Activated T-cell treated with anti-CD3 and anti-CD28 coated beads, Interleukin-2, amount 50 U/mL, for 4 hours (primary cell): ENCODE data around the gene ATAD2B. TPM values are rescaled to one million over a fixed set of nuclear protein-coding genes. Genes with fewer than 3 reads are reported as not detected.

Source experiments
- ATAC-seq, 2 donors: fragments of 200-7000 bp; cut with Tn5 transposase; one replicate each; pipeline ENCODE4 v1.10.0; 2021
- DNase-seq: peaks from one replicate; pipeline ENCODE4 v3.0.0-alpha.2; 2020
- H3K27me3 Mint-ChIP-seq: one replicate; pipeline ENCODE4 v1.8.0; 2021; ENCODE audit warnings: low read depth, mixed read lengths
- H3K36me3 Mint-ChIP-seq: one replicate; pipeline ENCODE4 v1.8.0; 2022; ENCODE audit warnings: mixed read lengths; ENCODE audit not compliant: insufficient read depth
- H3K4me1 Mint-ChIP-seq: one replicate; pipeline ENCODE4 v1.8.0; 2021; ENCODE audit warnings: low read depth, mixed read lengths
- H3K4me3 Mint-ChIP-seq: one replicate; pipeline ENCODE4 v1.8.0; 2021; ENCODE audit warnings: mild to moderate bottlenecking, moderate library complexity, mixed read lengths
- H3K9me3 Mint-ChIP-seq: one replicate; pipeline ENCODE4 v1.8.0; 2021; ENCODE audit warnings: mixed read lengths
- total RNA-seq, 3 donors: library from RNA; stranded (reverse); gene quantifications; one replicate each; pipeline ENCODE4 v1.2.1, GENCODE V29; 2021

Gene ATAD2B
- total RNA-seq, 3 donors from 2014 or later, result 12.5 to 15.4 (median 13.2) TPM

DNA sequence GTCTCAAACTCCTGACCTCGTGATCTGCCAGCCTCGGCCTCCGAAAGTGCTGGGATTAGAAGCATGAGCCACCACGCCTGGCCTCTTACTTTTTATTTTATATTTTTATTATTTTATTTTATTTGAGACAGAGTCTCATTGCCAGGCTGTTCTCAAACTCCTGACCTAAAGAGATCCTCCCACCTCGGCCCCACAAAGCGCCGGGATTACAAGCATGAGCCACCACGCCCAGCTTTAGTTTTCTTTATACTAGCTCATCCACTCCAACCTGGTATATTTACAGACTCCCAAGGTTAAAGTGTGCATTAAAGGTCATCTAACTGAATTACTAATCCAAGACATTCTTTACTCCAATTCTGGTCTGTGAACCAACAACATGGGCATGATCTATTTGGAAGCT is 26.8 kb downstream of the ATAD2B start:
- no peak for DNase-seq

DNA sequence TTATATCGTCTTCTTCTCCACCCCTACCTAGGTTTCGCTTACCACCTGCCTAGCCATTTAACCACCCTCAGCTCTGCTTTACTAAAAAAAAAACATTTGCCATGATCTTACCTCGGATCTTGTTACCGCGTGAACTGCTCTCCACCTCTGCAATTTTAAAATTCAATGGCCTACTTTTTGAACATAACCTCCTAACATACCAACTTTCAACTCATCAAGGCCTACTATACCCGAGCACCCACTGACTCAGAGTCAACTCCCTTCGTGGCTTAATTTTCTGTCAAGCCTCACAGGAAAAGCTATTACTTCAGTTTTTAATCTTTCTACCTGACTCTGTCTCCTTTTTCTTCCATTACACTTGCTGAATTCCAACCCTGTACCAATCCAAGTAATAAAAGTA is 55.7 kb downstream of the ATAD2B start:
- Mint-ChIP-seq H3K4me3 (no peak overlapping the region), H3K27me3 (no peaks in the 10 kb centered on the region), H3K9me3 (no peaks in the 10 kb centered on the region), H3K4me1 (peaks cover 4% of the 10 kb centered on the region), H3K36me3 (peaks cover 30% of the 10 kb centered on the region)
- no peak for DNase-seq
- no peak for ATAC-seq

More for the DNA sequence above, 26.8 kb downstream of the ATAD2B start:
- Mint-ChIP-seq H3K36me3 (peaks cover 4% of the 10 kb centered on the region), H3K27me3 (no peaks in the 10 kb centered on the region), H3K9me3 (no peaks in the 10 kb centered on the region), H3K4me1 (peaks cover 42% of the 10 kb centered on the region), H3K4me3 (no peak overlapping the region)
- ATAC-seq, result no peak

DNA sequence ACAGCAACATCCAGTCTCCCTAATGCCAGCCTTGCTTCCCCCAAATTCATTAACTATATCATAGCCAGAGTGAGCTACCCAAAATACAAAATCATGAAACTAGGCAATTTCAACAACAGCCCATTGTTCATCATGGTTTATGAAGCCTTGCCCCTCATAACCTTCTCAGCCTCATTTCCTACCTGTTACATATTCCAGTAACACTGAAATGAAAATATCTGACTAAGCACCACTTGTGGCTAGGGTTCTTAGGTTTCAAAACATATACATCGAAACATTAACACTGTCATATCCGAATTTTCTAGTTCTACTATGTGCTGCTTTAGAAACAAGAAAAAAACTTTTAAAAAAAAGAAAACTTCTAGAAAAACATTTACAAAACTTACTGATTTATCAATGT is 59.5 kb downstream of the ATAD2B start:
- no peaks in the 10 kb centered on the region for H3K27me3 Mint-ChIP-seq
- peaks cover 4% of the 10 kb centered on the region for H3K4me1 Mint-ChIP-seq
- H3K4me3 Mint-ChIP-seq, result no peak overlapping the region
- ATAC-seq (peak in 1 of 2 donors; percentile 56), DNase-seq (no peak)
- H3K9me3 Mint-ChIP-seq, result no peaks in the 10 kb centered on the region
- H3K36me3 Mint-ChIP-seq, result peaks cover 30% of the 10 kb centered on the region

DNA sequence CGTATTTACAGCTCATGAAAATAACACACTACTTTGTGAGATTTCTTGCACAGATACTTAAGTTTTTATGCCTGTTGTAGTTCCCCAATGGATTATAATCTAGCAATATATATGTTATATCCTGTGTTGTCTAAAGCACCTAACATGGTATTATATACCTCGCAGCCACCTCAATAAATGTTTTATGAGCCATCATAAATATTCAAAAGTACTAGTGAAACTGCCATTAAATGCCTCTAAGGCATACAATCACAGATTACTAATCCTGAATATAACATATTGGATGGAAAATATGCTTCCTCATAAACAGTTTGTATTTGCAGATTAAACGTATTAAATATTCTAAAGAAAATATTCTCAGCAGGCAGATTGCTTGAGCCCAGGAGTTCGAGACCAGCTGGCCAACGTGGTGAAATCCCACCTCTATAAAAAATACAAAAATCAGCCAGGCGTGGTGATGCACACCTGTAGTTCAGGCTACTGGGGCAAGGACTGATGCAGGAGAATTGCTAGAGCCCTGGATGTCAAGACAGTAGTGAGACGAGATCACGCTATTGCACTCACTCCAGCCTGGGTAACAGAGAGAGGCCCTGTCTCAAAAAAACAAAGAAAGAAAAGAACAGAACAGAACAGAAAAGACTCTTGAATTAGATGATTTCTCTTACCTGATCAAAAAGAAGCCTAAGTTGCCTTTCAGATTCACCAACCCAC is 64.1 kb downstream of the ATAD2B start:
- H3K4me1 Mint-ChIP-seq, result peaks cover 3% of the 10 kb centered on the region
- H3K36me3 Mint-ChIP-seq, result peaks cover 26% of the 10 kb centered on the region
- H3K4me3 Mint-ChIP-seq, result no peak overlapping the region
- no peaks in the 10 kb centered on the region for H3K27me3 Mint-ChIP-seq
- H3K9me3 Mint-ChIP-seq, result no peaks in the 10 kb centered on the region
- no peak for DNase-seq
- no peak for ATAC-seq

- peaks cover 23% of the 10 kb centered on the region for H3K36me3 Mint-ChIP-seq
- ATAC-seq, result no peak
- no peaks in the 10 kb centered on the region for H3K4me1 Mint-ChIP-seq
- H3K27me3 Mint-ChIP-seq, result no peaks in the 10 kb centered on the region
- H3K9me3 Mint-ChIP-seq, result no peaks in the 10 kb centered on the region
- no peak for DNase-seq
- H3K4me3 Mint-ChIP-seq, result no peak overlapping the region
Observed at GRCh38 chr2:23861952-23862351, 65.0 kb downstream of the ATAD2B start.

GRCh38 chr2:23859983-23860382 is 66.9 kb downstream of the ATAD2B start:
- H3K4me3 Mint-ChIP-seq, result no peak overlapping the region
- H3K4me1 Mint-ChIP-seq, result no peaks in the 10 kb centered on the region
- no peak for DNase-seq
- peaks cover 24% of the 10 kb centered on the region for H3K36me3 Mint-ChIP-seq
- H3K9me3 Mint-ChIP-seq, result no peaks in the 10 kb centered on the region
- no peak for ATAC-seq
- H3K27me3 Mint-ChIP-seq, result no peaks in the 10 kb centered on the region

DNA sequence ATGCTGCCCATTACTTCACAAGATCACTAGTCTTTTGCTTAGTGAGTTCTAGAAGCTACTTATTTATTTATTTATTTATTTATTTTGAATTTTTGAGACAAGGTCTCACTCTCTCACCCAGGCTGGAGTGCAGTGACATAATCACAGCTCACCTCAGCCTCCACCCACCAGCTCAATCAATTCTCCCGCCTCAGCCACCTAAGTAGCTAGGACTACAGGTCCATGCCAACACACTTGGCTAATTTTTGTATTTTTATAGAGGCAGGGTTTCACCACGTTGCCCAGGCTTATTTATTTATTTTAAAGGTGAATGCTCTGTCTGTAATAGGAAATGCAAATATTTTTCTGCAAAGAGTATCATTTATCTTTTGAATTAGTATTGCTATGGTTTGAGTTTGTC is 67.7 kb downstream of the ATAD2B start:
- H3K36me3 Mint-ChIP-seq, result peaks cover 22% of the 10 kb centered on the region
- no peaks in the 10 kb centered on the region for H3K9me3 Mint-ChIP-seq
- H3K4me1 Mint-ChIP-seq, result no peaks in the 10 kb centered on the region
- no peak overlapping the region for H3K4me3 Mint-ChIP-seq
- H3K27me3 Mint-ChIP-seq, result no peaks in the 10 kb centered on the region
- DNase-seq (no peak), ATAC-seq (no peak)

DNA sequence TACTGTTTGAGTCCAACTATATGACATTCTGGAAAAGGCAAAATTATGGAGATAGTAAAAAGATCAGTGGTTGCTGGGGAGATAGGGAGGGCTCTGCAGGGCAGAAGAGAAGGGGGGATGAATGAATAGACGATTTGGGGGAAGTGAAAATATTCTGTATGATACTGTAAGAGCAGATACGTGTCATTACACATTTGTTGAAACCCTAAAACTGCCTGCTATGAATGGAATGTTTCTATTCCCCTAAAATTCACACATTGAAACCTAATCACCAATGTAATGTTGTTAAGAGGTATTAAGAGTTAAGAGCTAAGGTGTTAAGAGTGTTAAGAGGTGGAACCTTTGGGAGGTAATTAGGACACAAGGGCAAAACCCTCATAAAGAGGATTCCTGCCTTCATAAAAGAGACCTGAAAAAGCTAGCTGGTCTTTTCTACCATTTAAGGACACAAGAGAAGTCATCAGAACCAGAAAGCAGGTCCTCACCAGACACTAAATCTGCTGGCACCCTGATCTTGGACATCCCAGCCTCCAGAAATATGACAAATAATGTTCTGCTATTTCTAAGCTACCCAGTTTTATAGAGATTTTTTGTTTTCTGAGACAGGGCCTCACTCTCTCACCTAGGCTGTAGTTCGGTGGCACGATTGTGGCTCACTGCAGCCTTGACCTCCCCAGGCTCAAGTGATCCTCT is 76.2 kb downstream of the ATAD2B start:
- Mint-ChIP-seq H3K27me3 (no peaks in the 10 kb centered on the region), H3K36me3 (peaks cover 14% of the 10 kb centered on the region), H3K4me1 (peaks cover 7% of the 10 kb centered on the region), H3K9me3 (no peaks in the 10 kb centered on the region), H3K4me3 (no peak overlapping the region)
- ATAC-seq (no peak), DNase-seq (no peak)

DNA sequence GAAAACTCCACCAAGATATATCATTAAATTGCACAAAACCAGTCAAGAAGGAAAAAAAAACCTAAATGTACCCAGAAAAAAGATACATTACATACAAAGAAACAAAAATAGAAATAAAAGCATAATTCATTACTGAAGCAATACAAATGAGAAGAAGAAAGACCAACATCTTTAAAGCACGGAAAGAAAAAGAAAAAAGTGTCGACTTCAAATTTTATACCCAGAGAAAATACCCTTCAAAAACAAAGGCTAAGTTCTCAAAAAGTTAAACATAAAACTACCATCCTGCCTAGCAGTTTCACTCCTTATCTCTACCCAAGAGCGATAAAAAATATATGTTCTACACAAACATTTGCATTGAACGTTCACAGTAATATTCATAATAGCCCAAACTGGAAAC is 82.0 kb downstream of the ATAD2B start:
- peaks cover 4% of the 10 kb centered on the region for H3K4me1 Mint-ChIP-seq
- H3K9me3 Mint-ChIP-seq, result peaks cover 5% of the 10 kb centered on the region
- ATAC-seq (no peak), DNase-seq (no peak)
- H3K4me3 Mint-ChIP-seq, result no peak overlapping the region
- H3K36me3 Mint-ChIP-seq, result peaks cover 26% of the 10 kb centered on the region
- no peaks in the 10 kb centered on the region for H3K27me3 Mint-ChIP-seq

- Mint-ChIP-seq H3K4me1 (peaks cover 3% of the 10 kb centered on the region), H3K4me3 (no peak overlapping the region), H3K9me3 (peaks cover 5% of the 10 kb centered on the region), H3K36me3 (peaks cover 26% of the 10 kb centered on the region), H3K27me3 (no peaks in the 10 kb centered on the region)
- ATAC-seq (no peak), DNase-seq (no peak)
Observed at GRCh38 chr2:23843051-23843976, 83.6 kb downstream of the ATAD2B start.

- no peak for DNase-seq
- Mint-ChIP-seq H3K36me3 (peaks cover 35% of the 10 kb centered on the region), H3K4me3 (no peak overlapping the region), H3K9me3 (peaks cover 5% of the 10 kb centered on the region), H3K27me3 (no peaks in the 10 kb centered on the region), H3K4me1 (peaks cover 3% of the 10 kb centered on the region)
- no peak for ATAC-seq
Observed at GRCh38 chr2:23839919-23840578, 86.9 kb downstream of the ATAD2B start.

GRCh38 chr2:23838996-23839395 is 87.9 kb downstream of the ATAD2B start:
- peaks cover 5% of the 10 kb centered on the region for H3K9me3 Mint-ChIP-seq

DNA sequence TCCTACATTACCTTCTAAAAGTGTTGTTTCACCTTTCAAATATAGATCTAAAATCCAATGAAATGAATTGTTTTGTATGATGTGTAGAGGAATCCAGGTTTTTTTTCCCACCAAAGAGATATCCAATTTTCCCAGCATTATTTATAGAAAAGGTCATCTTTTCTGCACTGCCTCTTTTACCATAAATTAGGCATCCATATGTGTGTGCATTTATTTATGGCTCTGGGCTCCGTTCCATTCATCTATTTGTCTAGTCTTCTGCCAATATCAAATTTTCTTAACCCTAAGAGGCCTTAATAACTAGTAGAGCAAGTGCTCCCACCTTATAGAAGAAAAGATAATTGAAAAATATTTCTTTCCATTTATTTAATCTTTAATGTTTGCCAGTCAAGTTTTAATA is 88.3 kb downstream of the ATAD2B start:
- Mint-ChIP-seq H3K4me3 (no peak overlapping the region), H3K4me1 (peaks cover 3% of the 10 kb centered on the region), H3K9me3 (peaks cover 5% of the 10 kb centered on the region), H3K36me3 (peaks cover 28% of the 10 kb centered on the region), H3K27me3 (no peaks in the 10 kb centered on the region)
- ATAC-seq (no peak), DNase-seq (no peak)

More at GRCh38 chr2:23838996-23839395, 87.9 kb downstream of the ATAD2B start:
- no peak for DNase-seq
- H3K4me1 Mint-ChIP-seq, result peaks cover 3% of the 10 kb centered on the region
- ATAC-seq, result no peak
- peaks cover 28% of the 10 kb centered on the region for H3K36me3 Mint-ChIP-seq
- H3K4me3 Mint-ChIP-seq, result no peak overlapping the region
- no peaks in the 10 kb centered on the region for H3K27me3 Mint-ChIP-seq

GRCh38 chr2:23837871-23838270 is 89.1 kb downstream of the ATAD2B start:
- no peaks in the 10 kb centered on the region for H3K4me1 Mint-ChIP-seq
- ATAC-seq, result no peak

More at GRCh38 chr2:23837871-23838270, 89.1 kb downstream of the ATAD2B start:
- no peak for DNase-seq
- Mint-ChIP-seq H3K4me3 (no peak overlapping the region), H3K27me3 (no peaks in the 10 kb centered on the region), H3K9me3 (peaks cover 5% of the 10 kb centered on the region), H3K36me3 (peaks cover 27% of the 10 kb centered on the region)
